ENCODE results near the gene AGPAT3. TPM values are rescaled to one million over a fixed set of nuclear protein-coding genes. Genes with fewer than 3 reads are reported as not detected.

AGPAT3 gene
- total and polyA plus RNA-seq, 10 of the 15 experiments (the other 5 are each of a cell fraction or from before 2014, with no cell fraction given): 1.2 to 110 (median 30.8) TPM

GRCh38 chr21:43894206-43894577, 29.2 kb downstream of the AGPAT3 start:
- in situ Hi-C loops (cut with MboI): no loop called here
- Histone ChIP-seq H3K27me3 (replicated peaks in 1 of 2; ENCODE audit: control insufficient read depth in 2 of 2, insufficient read depth in 2 of 2, low read length in 1 of 2) (no peaks in the 10 kb centered on the region), H3K4me2 (ENCODE audit: control insufficient read depth, insufficient read depth) (peak overlapping the region; percentile 61), H3K36me3 (ENCODE audit: control insufficient read depth in 2 of 2, insufficient read depth in 2 of 2, low read length in 1 of 2) (peaks cover 0 to 13% of the 10 kb centered on the region in 2 experiments; a peak in 1 of 4 replicates), H3K9me3 (replicated peaks; ENCODE audit: control insufficient read depth, insufficient read depth, low read length) (peaks cover 5% of the 10 kb centered on the region; the same call in 2 of the 3 replicates), H2AFZ (ENCODE audit: control insufficient read depth, low read depth, low read length) (no peak overlapping the region), H4K20me1 (ENCODE audit: control insufficient read depth, insufficient read depth) (no peaks in the 10 kb centered on the region; the same call in 1 of the 2 replicates), H3K9ac (ENCODE audit: control insufficient read depth, insufficient read depth, low read length) (peak overlapping the region; percentile 8; the same call in 1 of the 2 replicates), H3K79me2 (ENCODE audit: control insufficient read depth, insufficient read depth, low read length) (peaks cover 52% of the 10 kb centered on the region), H3K4me1 (ENCODE audit: control insufficient read depth, insufficient read depth, low read length) (peaks cover 15% of the 10 kb centered on the region), H3K27ac (ENCODE audit: control insufficient read depth, insufficient read depth) (peak overlapping the region; percentile 69), H3K4me3 (0 out of 2 replicates have a peak overlapping the region, but pooled peaks have one; percentile 42)
- 1% methylated on average over 4 of the region's 4 CpGs for WGBS (ENCODE audit: insufficient coverage, insufficient replicate concordance, low lambda C conversion rate, missing lambda C conversion rate)
- no TSS peak for BruUV-seq (replicated peaks)
- intact Hi-C loops (cut with micrococcal nuclease; ENCODE audit: unreplicated experiment): no loop called here
- RAD21 ChIA-PET (ENCODE audit: unreplicated experiment): interaction anchor here (1.2 kb wide), 1 partner anchor 28 kb away, joined by 3 read pairs; no protein-coding TSS in a partner anchor
- no peak for DNase-seq (ENCODE audit: low read depth, low spot score)
- 0 out of 4 replicates have a peak, but pooled peaks of 1 of the 2 experiments have one; percentile 34 for TF ChIP-seq CEBPB (IDR thresholded peaks at IDR 0.05; ENCODE audit: borderline replicate concordance in 1 of 2, low read depth in 2 of 2, low read length in 2 of 2)
- no peak for TF ChIP-seq RAD21 (IDR thresholded peaks at IDR 0.05; ENCODE audit: insufficient read depth, low read depth, low read length)
- POLR2A ChIA-PET: interaction anchor here (0.7 to 1.9 kb wide), 4 partner anchors 10 to 28 kb away, joined by 3 to 6 read pairs (median 5); no protein-coding TSS in a partner anchor
- SMC1A ChIA-PET (ENCODE audit: uncharacterized antibody, unreplicated experiment): interaction anchor here (0.6 to 1.0 kb wide), 2 partner anchors 10 to 49 kb away, joined by 4 read pairs; no protein-coding TSS in a partner anchor
- CTCF ChIA-PET: no interaction called here
- FAIRE-seq: no peak
- no peak for ATAC-seq

GRCh38 chr21:43895196-43895595, 30.2 kb downstream of the AGPAT3 start:
- no peak overlapping the region for H3K4me2 ChIP-seq (ENCODE audit: control insufficient read depth, insufficient read depth)
- peaks cover 51% of the 10 kb centered on the region for H3K79me2 ChIP-seq (ENCODE audit: control insufficient read depth, insufficient read depth, low read length)
- FAIRE-seq (no peak), ATAC-seq (no peak), DNase-seq (ENCODE audit: low read depth, low spot score) (no peak)
- ChIA-PET SMC1A (ENCODE audit: uncharacterized antibody, unreplicated experiment) (no interaction called here), POLR2A (interaction anchor here (1.2 kb wide), 1 partner anchor 20 kb away, joined by 3 read pairs; no protein-coding TSS in a partner anchor), RAD21 (ENCODE audit: unreplicated experiment) (interaction anchor here (0.6 kb wide), 1 partner anchor 29 kb away, joined by 4 read pairs; no protein-coding TSS in a partner anchor), CTCF (no interaction called here)
- H3K27me3 ChIP-seq (replicated peaks in 1 of 2; ENCODE audit: control insufficient read depth in 2 of 2, insufficient read depth in 2 of 2, low read length in 1 of 2): no peaks in the 10 kb centered on the region
- H3K4me1 ChIP-seq (ENCODE audit: control insufficient read depth, insufficient read depth, low read length): peaks cover 15% of the 10 kb centered on the region
- 100% methylated on average over 4 of the region's 4 CpGs for WGBS (ENCODE audit: insufficient coverage, insufficient replicate concordance, low lambda C conversion rate, missing lambda C conversion rate)
- intact Hi-C loops (cut with micrococcal nuclease; ENCODE audit: unreplicated experiment) (no loop called here), in situ Hi-C loops (cut with MboI) (no loop called here)
- H3K4me3 ChIP-seq: no peak overlapping the region
- H3K27ac ChIP-seq (ENCODE audit: control insufficient read depth, insufficient read depth): no peak overlapping the region
- no peak overlapping the region for H3K9ac ChIP-seq (ENCODE audit: control insufficient read depth, insufficient read depth, low read length)
- H2AFZ ChIP-seq (ENCODE audit: control insufficient read depth, low read depth, low read length): no peak overlapping the region
- H4K20me1 ChIP-seq (ENCODE audit: control insufficient read depth, insufficient read depth): no peaks in the 10 kb centered on the region; the same call in 1 of the 2 replicates
- H3K36me3 ChIP-seq (ENCODE audit: control insufficient read depth in 2 of 2, insufficient read depth in 2 of 2, low read length in 1 of 2): peaks cover 1 to 14% of the 10 kb centered on the region in 2 experiments; a peak in 3 of 4 replicates
- peaks cover 5% of the 10 kb centered on the region; the same call in 2 of the 3 replicates for H3K9me3 ChIP-seq (replicated peaks; ENCODE audit: control insufficient read depth, insufficient read depth, low read length)
- no TSS peak for BruUV-seq (replicated peaks)
- no peak for TF ChIP-seq POLR2A (IDR thresholded peaks at IDR 0.05; ENCODE audit: low read depth, low read length)
- no peak for TF ChIP-seq E4F1 (IDR thresholded peaks at IDR 0.05; ENCODE audit: borderline replicate concordance, partially characterized antibody)
- no peak for TF ChIP-seq IRF4 (IDR thresholded peaks at IDR 0.05; ENCODE audit: low read depth, low read length)
- TF ChIP-seq MYC (IDR thresholded peaks at IDR 0.05; ENCODE audit: insufficient read depth, insufficient read length, insufficient replicate concordance, low read length, severe bottlenecking): no peak
- TF ChIP-seq TAF1 (IDR thresholded peaks at IDR 0.05; ENCODE audit: borderline replicate concordance, low read depth, low read length): no peak
- no peak for TF ChIP-seq SREBF2 (IDR thresholded peaks at IDR 0.05; ENCODE audit: low read length)
- no peak for TF ChIP-seq BRCA1 (IDR thresholded peaks at IDR 0.05; ENCODE audit: low read depth, low read length)
- no peak for TF ChIP-seq CTCF (IDR thresholded peaks at IDR 0.05 in 2 of 3, conservative IDR thresholded peaks at IDR 0.05 in 1 of 3; ENCODE audit: control insufficient read depth in 2 of 3, extremely low read depth in 1 of 3, insufficient read depth in 1 of 3, low read depth in 3 of 3, low read length in 3 of 3)
